Smooth muscle cell (in vitro differentiated cells): ENCODE data around the gene RIMS4. TPM values are rescaled to one million over a fixed set of nuclear protein-coding genes. Genes with fewer than 3 reads are reported as not detected.
"Not testable (repeated sequence)": the region's sequence is repeated elsewhere in the genome, so short reads cannot be mapped to it uniquely, and the experiment has no call there.

Experiments
- DNase-seq: peaks from one replicate; lab custom pipeline; 2025; ENCODE audit not compliant: unreplicated experiment; lab: John Stamatoyannopoulos, UW
- H2AFZ ChIP-seq: fragments of 200-600 bp; sonication (generic); 2 replicates; pipeline ENCODE4 v1.6.0; 2016; ENCODE audit warnings: antibody characterized with exemption, low read depth, mild to moderate bottlenecking
- H3F3A ChIP-seq: fragments of 200-600 bp; sonication (generic); 2 replicates; pipeline ENCODE4 v1.6.0; 2017; ENCODE audit warnings: antibody characterized with exemption, low read depth
- H3K27ac ChIP-seq: fragments of 200-600 bp; sonication (generic); 2 replicates; pipeline ENCODE4 v1.5.1; 2016; ENCODE audit warnings: low read depth, mild to moderate bottlenecking
- H3K27me3 ChIP-seq: fragments of 200-600 bp; sonication (generic); 2 replicates; pipeline ENCODE4 v1.6.1; 2016; ENCODE audit warnings: low read depth, mild to moderate bottlenecking
- H3K36me3 ChIP-seq: fragments of 200-600 bp; sonication (generic); 2 replicates; pipeline ENCODE4 v1.5.1; 2016; ENCODE audit warnings: low read depth
- H3K4me1 ChIP-seq: fragments of 200-600 bp; sonication (generic); 2 replicates; pipeline ENCODE4 v1.5.1; 2016; ENCODE audit warnings: low read depth
- H3K4me2 ChIP-seq: fragments of 200-600 bp; sonication (generic); 2 replicates; pipeline ENCODE4 v1.6.0; 2016; ENCODE audit warnings: mild to moderate bottlenecking
- H3K4me3 ChIP-seq: fragments of 200-600 bp; sonication (generic); 2 replicates; pipeline ENCODE4 v1.5.1; 2016; ENCODE audit warnings: mild to moderate bottlenecking
- H3K79me2 ChIP-seq: fragments of 200-600 bp; sonication (generic); 2 replicates; pipeline ENCODE4 v1.6.0; 2016; ENCODE audit warnings: low read depth, mild to moderate bottlenecking
- H3K9ac ChIP-seq: fragments of 200-600 bp; sonication (generic); 2 replicates; pipeline ENCODE4 v1.6.0; 2016; ENCODE audit warnings: low read depth
- H3K9me3 ChIP-seq: fragments of 200-600 bp; sonication (generic); replicated peaks from 2 replicates; pipeline ENCODE4 v1.5.1; 2016; ENCODE audit warnings: low read depth
- H4K20me1 ChIP-seq: fragments of 200-600 bp; sonication (generic); 2 replicates; pipeline ENCODE4 v1.6.0; 2016; ENCODE audit warnings: low read depth
- CTCF ChIP-seq: fragments of 200-600 bp; sonication (generic); IDR thresholded peaks from 2 replicates; pipeline ENCODE4 v1.5.1; 2017; ENCODE audit warnings: borderline replicate concordance, mild to moderate bottlenecking, antibody characterized with exemption; ENCODE audit not compliant: insufficient read depth, poor library complexity, severe bottlenecking
- WGBS: methylation state at CpG from one replicate; pipeline ENCODE4 v1.1.7; 2016; ENCODE audit warnings: low lambda C conversion rate; 5-methylcytosine and 5-hydroxymethylcytosine counted together
- polyA plus RNA-seq: library from polyadenylated mRNA; unstranded; fragments of >200 nt; fragmentation: Nextera tagmentation; extraction: Ambion mirVana; gene quantifications from 2 replicates; pipeline ENCODE4 v1.2.1, GENCODE V29; 2016
- total RNA-seq: library from RNA; depleted of rRNA; stranded (reverse); fragments of >200 nt; gene quantifications from 2 replicates; pipeline ENCODE4 v1.2.3, GENCODE V29; 2014

RIMS4 gene
- total and polyA plus RNA-seq, 2 experiments from 2014 or later = not detected

- Histone ChIP-seq H3K4me1 (no peaks in the 10 kb centered on the region), H3K4me2 (no peak overlapping the region), H3K27me3 (no peaks in the 10 kb centered on the region), H4K20me1 (no peaks in the 10 kb centered on the region), H3K79me2 (no peaks in the 10 kb centered on the region), H2AFZ (no peak overlapping the region), H3F3A (no peaks in the 10 kb centered on the region), H3K9me3 (no peaks in the 10 kb centered on the region), H3K36me3 (no peaks in the 10 kb centered on the region), H3K9ac (no peak overlapping the region), H3K27ac (no peak overlapping the region), H3K4me3 (no peak overlapping the region)
- TF ChIP-seq CTCF = no peak
- DNase-seq = no peak
- 86% methylated on average over 5 of the region's 5 CpGs for WGBS
Observed at GRCh38 chr20:44829688-44830087, 19.3 kb upstream of the RIMS4 start.

GRCh38 chr20:44828640-44829039 lies 18.3 kb upstream of the RIMS4 start:
- H3K4me2 ChIP-seq = no peak overlapping the region
- no peaks in the 10 kb centered on the region for H3F3A ChIP-seq
- H2AFZ ChIP-seq = no peak overlapping the region
- WGBS = 72% methylated on average over 2 of the region's 2 CpGs
- no peak for DNase-seq
- no peak for TF ChIP-seq CTCF
- no peak overlapping the region for H3K9ac ChIP-seq
- H3K79me2 ChIP-seq = no peaks in the 10 kb centered on the region
- H3K36me3 ChIP-seq = no peaks in the 10 kb centered on the region
- no peaks in the 10 kb centered on the region for H4K20me1 ChIP-seq
- no peak overlapping the region for H3K27ac ChIP-seq
- no peaks in the 10 kb centered on the region for H3K4me1 ChIP-seq
- H3K4me3 ChIP-seq = no peak overlapping the region
- H3K9me3 ChIP-seq = no peaks in the 10 kb centered on the region
- no peaks in the 10 kb centered on the region for H3K27me3 ChIP-seq

- no peak for TF ChIP-seq CTCF
- DNase-seq = no peak
- Histone ChIP-seq H3F3A (no peaks in the 10 kb centered on the region), H3K9ac (no peak overlapping the region), H3K27me3 (no peaks in the 10 kb centered on the region), H3K4me3 (no peak overlapping the region), H4K20me1 (no peaks in the 10 kb centered on the region), H3K27ac (no peak overlapping the region), H2AFZ (no peak overlapping the region), H3K79me2 (no peaks in the 10 kb centered on the region), H3K9me3 (no peaks in the 10 kb centered on the region), H3K4me2 (no peak overlapping the region), H3K36me3 (no peaks in the 10 kb centered on the region), H3K4me1 (no peaks in the 10 kb centered on the region)
- 14% methylated on average over 1 of the region's 1 CpG for WGBS
Observed at GRCh38 chr20:44827401-44827800, 17.1 kb upstream of the RIMS4 start.

GRCh38 chr20:44821576-44821975 lies 11.2 kb upstream of the RIMS4 start:
- not testable (repeated sequence) for H3K9me3 ChIP-seq, DNase-seq, H3K27ac ChIP-seq, H3F3A ChIP-seq, H3K4me2 ChIP-seq, H4K20me1 ChIP-seq, H3K4me3 ChIP-seq, H3K36me3 ChIP-seq, H2AFZ ChIP-seq, H3K79me2 ChIP-seq, H3K4me1 ChIP-seq, H3K27me3 ChIP-seq, H3K9ac ChIP-seq
- 91% methylated on average over 6 of the region's 6 CpGs for WGBS
